CD14-positive monocyte (primary cell): ENCODE results near the gene HDGFL1. TPM values are rescaled to one million over a fixed set of nuclear protein-coding genes. Genes with fewer than 3 reads are reported as not detected.

Source experiments
- DNase-seq, 3 donors: peaks; one replicate each; pipeline ENCODE4 v3.0.0-alpha.2; 2011 to 2022
- H2AFZ ChIP-seq: 2 replicates; pipeline ENCODE4 v1.6.0; 2012; ENCODE audit warnings: mild to moderate bottlenecking, low read depth, low read length, inconsistent platforms; ENCODE audit not compliant: insufficient read depth, poor library complexity, severe bottlenecking
- H3K27ac ChIP-seq, 2 donors: 1 replicate in 1 of 2; 2 replicates in 1 of 2; pipeline ENCODE4 v1.5.1; 2012 to 2013; ENCODE audit warnings: low read length in 2 of 2, control low read depth in 1 of 2, inconsistent platforms in 1 of 2, low read depth in 1 of 2, mild to moderate bottlenecking in 1 of 2
- H3K27me3 ChIP-seq, 2 donors: one replicate each; pipeline versions ENCODE4 v1.6.0 to v1.6.1; 2011 to 2013; ENCODE audit warnings: low read length in 2 of 2; ENCODE audit not compliant: control insufficient read depth in 2 of 2, insufficient read depth in 2 of 2
- H3K36me3 ChIP-seq, 2 donors: replicated peaks in 1 of 2; 1 replicate in 1 of 2; 2 replicates in 1 of 2; pipeline versions ENCODE4 v1.5.1 to v1.6.1; 2012 to 2013; ENCODE audit warnings: low read length in 2 of 2, control low read depth in 1 of 2, inconsistent platforms in 1 of 2, mild to moderate bottlenecking in 1 of 2; ENCODE audit not compliant: insufficient read depth in 2 of 2, control insufficient read depth in 1 of 2
- H3K4me1 ChIP-seq, 2 donors: 1 replicate in 1 of 2; 2 replicates in 1 of 2; pipeline versions ENCODE4 v1.5.1 to v1.6.1; 2012 to 2013; ENCODE audit warnings: low read length in 2 of 2, control low read depth in 1 of 2, inconsistent platforms in 1 of 2, mild to moderate bottlenecking in 1 of 2, moderate library complexity in 1 of 2; ENCODE audit not compliant: insufficient read depth in 2 of 2, control insufficient read depth in 1 of 2
- H3K4me2 ChIP-seq: replicated peaks from 2 replicates; pipeline ENCODE3; 2012; ENCODE audit warnings: low read length, moderate library complexity, mild to moderate bottlenecking; ENCODE audit not compliant: poor library complexity, severe bottlenecking; ENCODE audit errors: extremely low read depth
- H3K4me3 ChIP-seq, 3 experiments: fragments of 200-600 bp in 1 of 3; sonication (generic) in 1 of 3; replicated peaks in 1 of 3; 1 replicate in 2 of 3; 2 replicates in 1 of 3; pipeline ENCODE4 v1.5.1; 2011 to 2013; ENCODE audit warnings: low read length in 3 of 3, mild to moderate bottlenecking in 3 of 3, control low read depth in 2 of 3, low read depth in 2 of 3, inconsistent platforms in 1 of 3, moderate library complexity in 1 of 3
- H3K79me2 ChIP-seq: 2 replicates; pipeline ENCODE4 v1.6.0; 2012; ENCODE audit warnings: mild to moderate bottlenecking, control low read depth, inconsistent platforms, low read length, moderate library complexity; ENCODE audit not compliant: insufficient read depth
- H3K9ac ChIP-seq: 2 replicates; pipeline ENCODE4 v1.6.0; 2017; ENCODE audit warnings: low read length, mild to moderate bottlenecking; ENCODE audit not compliant: insufficient read depth, poor library complexity, severe bottlenecking
- H3K9me3 ChIP-seq, 2 donors: replicated peaks in 1 of 2; 1 replicate in 1 of 2; 2 replicates in 1 of 2; pipeline versions ENCODE4 v1.5.1 to v1.6.1; 2012 to 2013; ENCODE audit warnings: low read length in 2 of 2, control low read depth in 1 of 2; ENCODE audit not compliant: control insufficient read depth in 1 of 2, insufficient read depth in 1 of 2
- H4K20me1 ChIP-seq: 2 replicates; pipeline ENCODE4 v1.6.0; 2012; ENCODE audit warnings: mild to moderate bottlenecking, low read length, control low read depth, moderate library complexity; ENCODE audit not compliant: insufficient read depth
- H3K27ac Mint-ChIP-seq, 7 donors: one replicate each; pipeline ENCODE4 v1.8.0; 2020; ENCODE audit warnings: mild to moderate bottlenecking in 7 of 7, mixed read lengths in 7 of 7, moderate library complexity in 6 of 7, inconsistent platforms in 2 of 7
- H3K27me3 Mint-ChIP-seq, 3 donors: one replicate each; pipeline ENCODE4 v1.8.0; 2021 to 2022; ENCODE audit warnings: low read depth in 3 of 3, mild to moderate bottlenecking in 3 of 3, mixed read lengths in 3 of 3, moderate library complexity in 3 of 3, inconsistent platforms in 1 of 3
- H3K36me3 Mint-ChIP-seq, 2 donors: one replicate each; pipeline ENCODE4 v1.8.0; 2020; ENCODE audit warnings: mixed read lengths in 2 of 2, inconsistent platforms in 1 of 2, mild to moderate bottlenecking in 1 of 2
- H3K4me1 Mint-ChIP-seq: one replicate; pipeline ENCODE4 v1.8.0; 2020; ENCODE audit warnings: mild to moderate bottlenecking, mixed read lengths
- H3K4me3 Mint-ChIP-seq, 2 donors: one replicate each; pipeline ENCODE4 v1.8.0; 2020; ENCODE audit warnings: mild to moderate bottlenecking in 2 of 2, mixed read lengths in 2 of 2, moderate library complexity in 1 of 2
- H3K9me3 Mint-ChIP-seq, 7 donors: one replicate each; pipeline ENCODE4 v1.8.0; 2020 to 2022; ENCODE audit warnings: mixed read lengths in 7 of 7, mild to moderate bottlenecking in 6 of 7, moderate library complexity in 6 of 7, inconsistent platforms in 2 of 7
- CTCF ChIP-seq: fragments of 200-600 bp; IDR thresholded peaks from one replicate; pipeline ENCODE4 v1.8.0; 2022; ENCODE audit warnings: antibody characterized with exemption, mild to moderate bottlenecking
- WGBS: methylation state at CpG from one replicate; pipeline ENCODE4 v1.1.5; 2013; ENCODE audit warnings: missing lambda C conversion rate; ENCODE audit not compliant: insufficient coverage; 5-methylcytosine and 5-hydroxymethylcytosine counted together
- intact Hi-C, 2 donors: fragments of 100-400 bp; cut with micrococcal nuclease; formaldehyde crosslinking; loops; one replicate each; pipeline versions ENCODE4 v1.15.0 to v1.15.1; 2023
- polyA plus RNA-seq, 3 donors: library from polyadenylated mRNA; depleted of rRNA in 1 of 3; unstranded in 2 of 3; stranded (reverse) in 1 of 3; fragments of 300-500 nt in 2 of 3; fragments of >200 nt in 1 of 3; fragmentation: Illumina TruSeq in 2 of 3; gene quantifications; 1 replicate in 2 of 3; 2 replicates in 1 of 3; pipeline ENCODE4 v1.2.3, GENCODE V29; 2012 to 2021

The HDGFL1 gene
- polyA plus RNA-seq, 3 donors, result not detected

DNA sequence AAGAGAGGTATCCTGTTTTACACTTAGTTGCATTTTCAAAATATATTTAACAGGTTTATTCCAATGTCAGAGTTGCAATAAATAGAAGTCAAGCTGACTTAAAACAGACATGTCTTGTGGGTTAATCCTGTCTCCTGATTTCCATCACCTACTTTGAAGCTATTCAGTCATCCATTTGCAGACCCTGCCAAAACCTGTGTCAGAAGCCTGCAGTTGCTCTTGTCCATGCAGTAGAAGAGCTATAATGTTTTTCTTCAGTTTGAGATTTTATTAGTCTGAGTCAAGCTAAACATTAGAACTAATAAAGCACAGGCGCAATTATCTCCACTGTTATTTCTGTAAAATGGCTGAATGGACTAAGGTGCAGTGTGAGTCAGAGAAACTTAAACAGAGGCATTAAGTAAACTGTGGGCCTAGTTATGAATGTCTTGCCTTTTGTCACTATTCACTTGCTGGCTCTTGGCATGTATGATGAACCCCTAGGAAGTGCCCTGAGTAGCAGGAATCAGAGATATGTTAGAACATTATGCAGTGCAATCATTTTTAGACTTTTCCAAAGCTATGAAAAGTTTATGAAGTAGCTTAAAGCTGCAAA is 11.0 kb upstream of the HDGFL1 start:
- H3K4me1 Mint-ChIP-seq, result no peaks in the 10 kb centered on the region
- H3K4me3 Mint-ChIP-seq, result no peak overlapping the region
- H3K9me3 Mint-ChIP-seq, result peaks cover 0 to 5% (median 2%) of the 10 kb centered on the region in 7 donors
- no peaks in the 10 kb centered on the region for H3K27me3 ChIP-seq
- no peak overlapping the region for H3K9ac ChIP-seq
- H3K36me3 Mint-ChIP-seq, result no peaks in the 10 kb centered on the region
- H4K20me1 ChIP-seq, result no peaks in the 10 kb centered on the region
- 100% methylated on average over 1 of the region's 1 CpG for WGBS
- no peaks in the 10 kb centered on the region for H3K4me1 ChIP-seq
- intact Hi-C loops, result no loop called here
- no peak overlapping the region for H3K4me2 ChIP-seq
- no peaks in the 10 kb centered on the region for H3K9me3 ChIP-seq
- no peak overlapping the region for H3K27ac ChIP-seq
- no peak overlapping the region for H2AFZ ChIP-seq
- no peaks in the 10 kb centered on the region for H3K79me2 ChIP-seq
- H3K27me3 Mint-ChIP-seq, result no peaks in the 10 kb centered on the region
- no peak overlapping the region for H3K4me3 ChIP-seq
- no peaks in the 10 kb centered on the region for H3K36me3 ChIP-seq
- DNase-seq, result no peak
- no peak overlapping the region for H3K27ac Mint-ChIP-seq
- TF ChIP-seq CTCF, result no peak

GRCh38 chr6:22568854-22569253 is 512 bp upstream of the HDGFL1 start:
- H3K4me3 Mint-ChIP-seq, result no peak overlapping the region
- intact Hi-C loops, result no loop called here
- no peak overlapping the region for H3K9ac ChIP-seq
- H3K27me3 Mint-ChIP-seq, result no peaks in the 10 kb centered on the region
- H3K4me1 Mint-ChIP-seq, result no peaks in the 10 kb centered on the region
- H3K36me3 Mint-ChIP-seq, result peaks cover 0 to 4% of the 10 kb centered on the region in 2 donors
- peaks cover 10 to 23% (median 17%) of the 10 kb centered on the region in 7 donors for H3K9me3 Mint-ChIP-seq
- H3K4me2 ChIP-seq, result no peak overlapping the region
- H3K79me2 ChIP-seq, result no peaks in the 10 kb centered on the region
- H3K27me3 ChIP-seq, result no peaks in the 10 kb centered on the region
- peaks cover 9 to 25% of the 10 kb centered on the region in 2 donors for H3K9me3 ChIP-seq
- H3K36me3 ChIP-seq, result no peaks in the 10 kb centered on the region
- H3K27ac ChIP-seq, result no peak overlapping the region
- no peak overlapping the region for H2AFZ ChIP-seq
- WGBS, result 97% methylated on average over 3 of the region's 6 CpGs
- no peak for DNase-seq
- no peak overlapping the region for H3K4me3 ChIP-seq
- no peak overlapping the region for H3K27ac Mint-ChIP-seq
- no peaks in the 10 kb centered on the region for H3K4me1 ChIP-seq
- H4K20me1 ChIP-seq, result no peaks in the 10 kb centered on the region
- TF ChIP-seq CTCF, result no peak
